ENCODE measurements around the gene BRAF.

GRCh38 chr7:140903741-140904480 is 20.8 kb downstream of the BRAF start:
- TF ChIP-seq CTCF (IDR thresholded peaks at IDR 0.05): no peak
- no peak for TF ChIP-seq POLR2A (IDR thresholded peaks at IDR 0.05)

Measured in right lobe of liver (tissue), 4 donors.